Astrocyte of the spinal cord (primary cell): ENCODE results near the gene LMNTD2.

Experiments
- DNase-seq: peaks from one replicate; pipeline ENCODE4 v3.0.0; 2011; ENCODE audit warnings: low read depth, low spot score
- H3K4me3 ChIP-seq: 2 replicates; pipeline ENCODE4 v1.5.1; 2011; ENCODE audit warnings: low read depth, mild to moderate bottlenecking, low read length, moderate library complexity
- in situ Hi-C: cut with HindIII; loops from 2 replicates; pipeline ENCODE4 v1.10.0; 2017; ENCODE audit warnings: low sequenced_read_pairs
- TF ChIP-seq, protein P1 (sequence below): IDR thresholded peaks from 2 replicates; pipeline ENCODE4 v1.5.1; 2012; ENCODE audit warnings: low read depth, mild to moderate bottlenecking, low read length, inconsistent platforms

The LMNTD2 gene

GRCh38 chr11:556662-557256 lies 3.8 kb downstream of the LMNTD2 start:
- in situ Hi-C loops = no loop called here
- no peak overlapping the region for H3K4me3 ChIP-seq
- no peak for DNase-seq
- TF ChIP-seq, protein P1, sequence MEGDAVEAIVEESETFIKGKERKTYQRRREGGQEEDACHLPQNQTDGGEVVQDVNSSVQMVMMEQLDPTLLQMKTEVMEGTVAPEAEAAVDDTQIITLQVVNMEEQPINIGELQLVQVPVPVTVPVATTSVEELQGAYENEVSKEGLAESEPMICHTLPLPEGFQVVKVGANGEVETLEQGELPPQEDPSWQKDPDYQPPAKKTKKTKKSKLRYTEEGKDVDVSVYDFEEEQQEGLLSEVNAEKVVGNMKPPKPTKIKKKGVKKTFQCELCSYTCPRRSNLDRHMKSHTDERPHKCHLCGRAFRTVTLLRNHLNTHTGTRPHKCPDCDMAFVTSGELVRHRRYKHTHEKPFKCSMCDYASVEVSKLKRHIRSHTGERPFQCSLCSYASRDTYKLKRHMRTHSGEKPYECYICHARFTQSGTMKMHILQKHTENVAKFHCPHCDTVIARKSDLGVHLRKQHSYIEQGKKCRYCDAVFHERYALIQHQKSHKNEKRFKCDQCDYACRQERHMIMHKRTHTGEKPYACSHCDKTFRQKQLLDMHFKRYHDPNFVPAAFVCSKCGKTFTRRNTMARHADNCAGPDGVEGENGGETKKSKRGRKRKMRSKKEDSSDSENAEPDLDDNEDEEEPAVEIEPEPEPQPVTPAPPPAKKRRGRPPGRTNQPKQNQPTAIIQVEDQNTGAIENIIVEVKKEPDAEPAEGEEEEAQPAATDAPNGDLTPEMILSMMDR = no peak

DNA sequence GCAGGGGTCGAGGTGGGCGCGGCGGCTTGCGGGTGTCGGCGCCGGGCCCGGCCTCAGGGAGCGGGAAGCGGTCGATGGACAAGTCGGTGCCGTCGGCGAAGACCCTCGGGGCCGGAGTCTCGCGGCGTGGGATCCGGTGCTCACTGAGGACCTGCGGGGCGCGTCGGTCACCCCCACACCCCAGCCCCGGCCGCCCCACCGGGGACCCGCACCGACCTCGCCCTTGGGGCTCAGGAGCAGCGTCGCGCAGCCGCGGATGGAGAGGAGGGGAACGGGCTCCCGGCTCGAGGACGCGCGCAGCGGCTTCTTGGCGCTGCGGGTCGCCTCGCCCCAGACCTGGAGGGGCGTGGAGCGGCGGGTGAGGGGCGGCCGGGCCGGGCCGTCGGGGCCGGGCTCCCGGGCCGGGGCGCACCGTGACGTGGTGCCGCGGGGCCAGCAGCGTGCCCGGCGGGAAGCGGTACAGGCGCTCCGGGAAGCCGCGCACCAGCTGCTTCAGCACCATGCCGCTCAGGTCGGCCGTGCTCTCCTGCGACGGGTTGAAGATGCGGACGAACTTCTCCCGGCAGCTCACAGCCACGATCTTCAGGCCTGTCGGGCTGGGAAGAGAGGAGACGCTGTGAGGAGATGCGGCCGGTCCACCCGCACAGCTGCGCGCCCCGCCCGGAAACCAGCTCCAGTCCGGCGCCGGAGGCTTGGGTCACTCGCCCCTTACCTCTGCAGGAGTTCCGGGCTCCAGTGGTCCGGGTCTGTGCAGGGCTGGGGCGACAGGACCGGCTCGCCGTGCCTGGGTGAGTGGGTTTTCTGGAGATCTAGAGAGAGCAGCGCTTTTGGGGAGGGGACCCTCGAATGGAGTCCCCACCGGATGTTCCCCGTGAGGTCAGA lies 4.5 kb downstream of the LMNTD2 start:
- TF ChIP-seq, protein P1 = no peak
- no peak overlapping the region for H3K4me3 ChIP-seq
- in situ Hi-C loops = no loop called here
- DNase-seq = no peak

- in situ Hi-C loops = no loop called here
- TF ChIP-seq, protein P1 = no peak
- no peak for DNase-seq
- no peak overlapping the region for H3K4me3 ChIP-seq
These were observed 5.2 kb downstream of the LMNTD2 start for GRCh38 chr11:555227-555779.

DNA sequence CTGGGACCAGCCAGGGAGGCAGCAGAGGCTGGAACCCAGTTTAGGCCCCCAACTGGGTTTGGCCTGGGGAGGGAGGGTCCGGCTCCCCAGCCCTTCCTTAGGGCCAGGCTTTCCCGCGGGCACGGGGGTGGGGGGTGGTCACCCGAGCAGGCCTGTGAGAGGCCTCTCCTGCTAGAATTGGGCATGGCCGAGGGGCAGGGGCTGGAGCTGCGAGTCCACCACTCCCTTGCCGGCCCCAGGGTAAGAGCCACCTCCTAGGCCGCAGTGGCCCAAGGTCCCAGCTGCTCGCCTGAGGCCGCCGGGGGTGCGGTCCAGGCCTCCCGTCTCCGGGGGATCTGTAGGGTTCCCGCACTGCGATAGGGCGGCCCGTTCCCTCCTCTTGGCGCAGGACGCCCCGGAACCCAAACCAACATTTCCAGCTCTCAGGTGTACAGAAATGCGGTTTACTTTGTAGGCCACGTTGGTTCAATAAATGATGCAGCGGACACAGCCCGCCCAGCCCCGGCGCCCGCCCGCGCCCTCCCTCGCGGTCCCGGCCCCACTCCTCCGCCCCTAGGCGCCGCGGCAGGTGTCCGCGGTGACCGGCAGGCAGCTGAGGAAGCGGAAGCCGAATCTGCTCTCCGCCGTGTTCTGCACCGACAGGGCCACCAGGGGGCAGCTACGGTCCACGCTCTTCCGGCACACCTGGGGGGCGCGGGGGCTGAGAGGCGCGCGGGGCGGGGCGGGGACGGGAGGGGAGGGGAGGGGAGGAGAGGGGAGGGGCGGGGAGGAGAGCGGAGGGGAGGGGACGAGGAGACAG lies 5.9 kb downstream of the LMNTD2 start:
- in situ Hi-C loops = no loop called here
- TF ChIP-seq, protein P1 = peak; percentile 60
- DNase-seq = peak; percentile 24
- H3K4me3 ChIP-seq = no peak overlapping the region

GRCh38 chr11:553988-554340 lies 6.6 kb downstream of the LMNTD2 start:
- DNase-seq = no peak
- no peak overlapping the region for H3K4me3 ChIP-seq
- TF ChIP-seq, protein P1 = no peak
- in situ Hi-C loops = no loop called here
